Uterus (tissue), 4 donors: ENCODE measurements around the gene INPPL1. TPM values are rescaled to one million over a fixed set of nuclear protein-coding genes. Genes with fewer than 3 reads are reported as not detected.

Source experiments
- DNase-seq, 2 donors: peaks; one replicate each; pipeline ENCODE4 v3.0.0-alpha.2; 2019 to 2020
- H3K27ac ChIP-seq, 2 donors: fragments of 200-600 bp; sonication (generic); 1 replicate in 1 of 2; 2 replicates in 1 of 2; pipeline ENCODE4 v1.5.1; 2016 to 2018
- H3K27me3 ChIP-seq, 2 donors: fragments of 200-600 bp; sonication (generic); one replicate each; pipeline ENCODE4 v1.5.1; 2018 to 2019; ENCODE audit warnings: control low read depth in 1 of 2
- H3K36me3 ChIP-seq, 2 donors: fragments of 200-600 bp; sonication (generic); one replicate each; pipeline ENCODE4 v1.5.1; 2019; ENCODE audit warnings: control low read depth in 1 of 2
- H3K4me1 ChIP-seq, 2 donors: fragments of 200-600 bp; sonication (generic); one replicate each; pipeline ENCODE4 v1.5.1; 2018 to 2019; ENCODE audit warnings: control low read depth in 1 of 2
- H3K4me3 ChIP-seq, 2 donors: fragments of 200-600 bp; sonication (generic); 1 replicate in 1 of 2; 2 replicates in 1 of 2; pipeline ENCODE4 v1.5.1; 2018 to 2019; ENCODE audit warnings: mild to moderate bottlenecking in 1 of 2
- H3K9me3 ChIP-seq, 2 donors: fragments of 200-600 bp; sonication (generic); one replicate each; pipeline ENCODE4 v1.5.1; 2019; ENCODE audit warnings: control low read depth in 1 of 2
- CTCF ChIP-seq, 4 experiments: fragments of 200-600 bp in 2 of 4; fragments of 450-650 bp in 2 of 4; sonication (generic) in 2 of 4; IDR thresholded peaks; one replicate each; pipeline ENCODE4 v1.5.1; 2016 to 2019; ENCODE audit warnings: antibody characterized with exemption in 4 of 4, mild to moderate bottlenecking in 2 of 4, moderate library complexity in 1 of 4
- POLR2A ChIP-seq, 2 donors: fragments of 450-650 bp; IDR thresholded peaks; one replicate each; pipeline ENCODE4 v1.6.1; 2016; ENCODE audit warnings: antibody characterized with exemption in 2 of 2, mild to moderate bottlenecking in 1 of 2, moderate library complexity in 1 of 2
- intact Hi-C: fragments of 100-400 bp; cut with DNase I; formaldehyde crosslinking; loops from one replicate; pipeline ENCODE4 v1.15.1; 2023; ENCODE audit warnings: low total_unique reads
- total RNA-seq, 4 donors: library from RNA; depleted of rRNA in 3 of 4; stranded (reverse); fragments of >200 nt in 3 of 4; gene quantifications; one replicate each; pipeline versions ENCODE4 v1.1.0 to v1.2.4, GENCODE V29; 2014 to 2023
- donor health status: DM: yes; HTN: yes; CAD: no.

The INPPL1 gene
- total RNA-seq, 4 donors from 2014 or later: 47.1 to 200 (median 50.8) TPM

- no peak for TF ChIP-seq CTCF (IDR thresholded peaks at IDR 0.05)
- TF ChIP-seq POLR2A (IDR thresholded peaks at IDR 0.05): no peak
- peak overlapping the region; percentile 94 to 99 for H3K27ac ChIP-seq
- intact Hi-C loops: no loop called here
- peaks cover 0 to 15% of the 10 kb centered on the region in 2 donors for H3K4me1 ChIP-seq
- H3K9me3 ChIP-seq: no peaks in the 10 kb centered on the region
- no peaks in the 10 kb centered on the region for H3K36me3 ChIP-seq
- no peaks in the 10 kb centered on the region for H3K27me3 ChIP-seq
- H3K4me3 ChIP-seq: peak overlapping the region; percentile 86 to 94
- DNase-seq: peak in 1 of 2 donors; percentile 19
Measured at GRCh38 chr11:72222106-72222891, 2.3 kb upstream of the INPPL1 start.

- Histone ChIP-seq H3K4me1 (peaks cover 0 to 15% of the 10 kb centered on the region in 2 donors), H3K27ac (peak overlapping the region; percentile 94 to 99), H3K4me3 (peak overlapping the region; percentile 86 to 94), H3K36me3 (no peaks in the 10 kb centered on the region), H3K27me3 (no peaks in the 10 kb centered on the region), H3K9me3 (no peaks in the 10 kb centered on the region)
- peak; percentile 94 to 96 for DNase-seq
- TF ChIP-seq CTCF (IDR thresholded peaks at IDR 0.05): peak; percentile 26 to 53 (median 38)
- peak; percentile 54 to 70 for TF ChIP-seq POLR2A (IDR thresholded peaks at IDR 0.05)
- intact Hi-C loops: no loop called here
Measured at GRCh38 chr11:72222907-72223614, 1.5 kb upstream of the INPPL1 start.

- peak overlapping the region; percentile 94 to 99 for H3K27ac ChIP-seq
- no peaks in the 10 kb centered on the region for H3K27me3 ChIP-seq
- no peaks in the 10 kb centered on the region for H3K36me3 ChIP-seq
- TF ChIP-seq CTCF (IDR thresholded peaks at IDR 0.05) (peak in 2 of 4 experiments; percentile 4 to 9), POLR2A (IDR thresholded peaks at IDR 0.05) (peak in 1 of 2 donors; percentile 6)
- peak; percentile 82 to 85 for DNase-seq
- intact Hi-C loops: no loop called here
- H3K4me3 ChIP-seq: peak overlapping the region; percentile 86 to 94
- H3K4me1 ChIP-seq: peaks cover 0 to 15% of the 10 kb centered on the region in 2 donors
- no peaks in the 10 kb centered on the region for H3K9me3 ChIP-seq
Measured at GRCh38 chr11:72223615-72224563, 678 bp upstream of the INPPL1 start.

GRCh38 chr11:72225411-72225951 lies 914 bp downstream of the INPPL1 start:
- H3K4me3 ChIP-seq: peak overlapping the region; percentile 86 to 94
- H3K27ac ChIP-seq: peak overlapping the region; percentile 94 to 99
- H3K4me1 ChIP-seq: peaks cover 0 to 15% of the 10 kb centered on the region in 2 donors
- H3K36me3 ChIP-seq: no peaks in the 10 kb centered on the region
- H3K27me3 ChIP-seq: no peaks in the 10 kb centered on the region
- H3K9me3 ChIP-seq: no peaks in the 10 kb centered on the region
- DNase-seq: no peak
- intact Hi-C loops: no loop called here
- TF ChIP-seq CTCF (IDR thresholded peaks at IDR 0.05): no peak
- TF ChIP-seq POLR2A (IDR thresholded peaks at IDR 0.05): no peak
